ENCODE results near the gene AMPH.

DNA sequence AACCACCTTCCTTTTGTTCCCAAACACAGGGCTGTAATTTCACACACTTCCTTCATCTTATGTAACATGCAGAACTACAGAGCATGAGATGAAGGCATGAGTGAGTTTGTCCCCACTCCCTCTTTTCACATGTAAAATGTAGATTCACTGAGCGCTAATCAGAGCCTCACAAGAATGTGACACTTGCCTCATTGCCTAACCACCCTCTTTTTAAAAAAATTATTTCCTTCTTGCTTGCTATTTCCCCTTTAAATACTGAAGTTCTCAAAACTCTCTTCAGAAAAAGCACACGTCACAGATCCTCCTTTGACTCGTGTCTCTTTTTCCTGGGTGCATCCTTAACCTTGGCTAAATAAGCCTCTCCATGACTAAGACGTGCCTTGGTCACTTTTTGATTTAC lies 236.5 kb downstream of the AMPH start:
- no peak for TF ChIP-seq POLR2A (IDR thresholded peaks at IDR 0.05; ENCODE audit: low read depth, low read length)
- TF ChIP-seq POLR2AphosphoS5 (IDR thresholded peaks at IDR 0.05; ENCODE audit: low read depth, low read length) = no peak
- TF ChIP-seq TAF1 (IDR thresholded peaks at IDR 0.05; ENCODE audit: borderline replicate concordance, low read depth, low read length) = no peak

Data from GM12892 (cell line).